Esophagus squamous epithelium (tissue), 5 donors: Measurements from ENCODE around the gene MUL1. TPM values are rescaled to one million over a fixed set of nuclear protein-coding genes. Genes with fewer than 3 reads are reported as not detected.
A peak's percentile ranks its signal among the peaks of the same experiment; 100 is the strongest.

Experiments used
- DNase-seq: peaks from one replicate; lab custom pipeline; 2025; lab: John Stamatoyannopoulos, UW
- H3K27ac ChIP-seq, 4 donors: fragments of 200-600 bp; sonication (generic); one replicate each; pipeline ENCODE4 v1.5.1; 2016 to 2019; ENCODE audit warnings: mild to moderate bottlenecking in 1 of 4
- H3K27me3 ChIP-seq, 4 donors: fragments of 200-600 bp; sonication (generic); 1 replicate in 3 of 4; 2 replicates in 1 of 4; pipeline versions ENCODE4 v1.5.1 to v1.6.0; 2017 to 2021; ENCODE audit warnings: antibody characterized with exemption in 1 of 4
- H3K36me3 ChIP-seq, 3 donors: fragments of 200-600 bp; sonication (generic); one replicate each; pipeline ENCODE4 v1.5.1; 2016 to 2019
- H3K4me1 ChIP-seq, 3 donors: fragments of 200-600 bp; sonication (generic); one replicate each; pipeline ENCODE4 v1.5.1; 2017 to 2019
- H3K4me3 ChIP-seq, 4 donors: fragments of 200-600 bp; sonication (generic); 1 replicate in 3 of 4; 2 replicates in 1 of 4; pipeline ENCODE4 v1.5.1; 2016 to 2019; ENCODE audit warnings: mild to moderate bottlenecking in 2 of 4, moderate library complexity in 1 of 4
- H3K9me3 ChIP-seq, 3 donors: fragments of 200-600 bp; sonication (generic); one replicate each; pipeline ENCODE4 v1.5.1; 2016 to 2019
- POLR2A ChIP-seq, 4 donors: fragments of 450-650 bp; IDR thresholded peaks; one replicate each; pipeline ENCODE4 v1.6.1; 2017; ENCODE audit warnings: antibody characterized with exemption in 4 of 4, mild to moderate bottlenecking in 4 of 4, moderate library complexity in 3 of 4
- WGBS, 2 donors: methylation state at CpG; one replicate each; pipeline ENCODE4 v1.1.5; 2018; 5-methylcytosine and 5-hydroxymethylcytosine counted together
- intact Hi-C: fragments of 100-400 bp; cut with DNase I; formaldehyde crosslinking; loops from one replicate; pipeline ENCODE4 v1.15.0; 2022
- total RNA-seq, 4 donors: library from RNA; depleted of rRNA; stranded (reverse); fragments of >200 nt; gene quantifications; one replicate each; pipeline ENCODE4 v1.1.0, GENCODE V29; 2016
- TF ChIP-seq, protein P1 (sequence below), 6 experiments: fragments of 450-650 bp in 4 of 6; fragments of 200-600 bp in 2 of 6; sonication (generic) in 2 of 6; IDR thresholded peaks; one replicate each; pipeline ENCODE4 v1.5.1; 2016 to 2019; ENCODE audit warnings: antibody characterized with exemption in 6 of 6, mild to moderate bottlenecking in 4 of 6, moderate library complexity in 4 of 6
- donor health status: DM: yes; HTN: yes; CAD: no.

The MUL1 gene
- total RNA-seq, 4 donors from 2014 or later, result 19.0 to 35.6 (median 26.2) TPM

DNA sequence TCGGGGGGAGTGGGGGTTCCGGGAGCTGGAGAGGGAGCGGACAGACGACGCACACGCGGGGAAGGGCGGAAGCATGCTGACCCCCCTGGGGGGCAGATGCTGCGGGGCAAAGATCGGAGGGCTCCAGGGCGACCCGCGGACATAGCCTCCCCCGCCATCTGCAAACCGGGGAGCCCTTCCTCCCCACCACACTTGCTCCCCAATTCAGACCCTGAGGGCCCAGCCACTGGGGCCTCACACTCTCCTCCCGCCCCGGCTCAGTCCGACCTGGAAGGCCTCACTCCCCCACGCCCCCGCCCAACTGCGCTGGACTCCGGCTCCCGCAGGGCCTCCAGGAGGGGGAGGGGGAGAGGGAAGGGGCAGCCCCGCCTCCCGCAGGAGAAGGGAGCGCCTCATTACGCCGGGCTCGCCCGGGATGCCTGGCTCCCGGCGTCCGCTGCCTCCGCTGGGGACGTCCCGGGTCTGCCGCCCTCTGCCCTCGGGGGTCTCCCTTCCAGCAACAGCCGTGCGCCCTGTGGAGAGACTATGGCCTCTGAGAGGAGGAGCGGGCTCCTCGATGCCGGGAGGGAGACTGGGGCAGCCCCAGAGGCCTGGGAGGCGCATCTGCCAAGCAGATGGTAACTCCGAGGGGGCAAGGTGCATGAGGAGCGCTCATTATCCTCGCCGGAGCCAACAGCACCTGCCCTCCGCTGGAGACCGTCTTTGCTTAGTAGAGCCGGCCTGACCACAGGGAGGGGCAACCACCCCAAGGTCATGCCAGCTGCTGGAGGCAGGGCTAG, 21.3 kb downstream of the MUL1 start:
- DNase-seq, result no peak

DNA sequence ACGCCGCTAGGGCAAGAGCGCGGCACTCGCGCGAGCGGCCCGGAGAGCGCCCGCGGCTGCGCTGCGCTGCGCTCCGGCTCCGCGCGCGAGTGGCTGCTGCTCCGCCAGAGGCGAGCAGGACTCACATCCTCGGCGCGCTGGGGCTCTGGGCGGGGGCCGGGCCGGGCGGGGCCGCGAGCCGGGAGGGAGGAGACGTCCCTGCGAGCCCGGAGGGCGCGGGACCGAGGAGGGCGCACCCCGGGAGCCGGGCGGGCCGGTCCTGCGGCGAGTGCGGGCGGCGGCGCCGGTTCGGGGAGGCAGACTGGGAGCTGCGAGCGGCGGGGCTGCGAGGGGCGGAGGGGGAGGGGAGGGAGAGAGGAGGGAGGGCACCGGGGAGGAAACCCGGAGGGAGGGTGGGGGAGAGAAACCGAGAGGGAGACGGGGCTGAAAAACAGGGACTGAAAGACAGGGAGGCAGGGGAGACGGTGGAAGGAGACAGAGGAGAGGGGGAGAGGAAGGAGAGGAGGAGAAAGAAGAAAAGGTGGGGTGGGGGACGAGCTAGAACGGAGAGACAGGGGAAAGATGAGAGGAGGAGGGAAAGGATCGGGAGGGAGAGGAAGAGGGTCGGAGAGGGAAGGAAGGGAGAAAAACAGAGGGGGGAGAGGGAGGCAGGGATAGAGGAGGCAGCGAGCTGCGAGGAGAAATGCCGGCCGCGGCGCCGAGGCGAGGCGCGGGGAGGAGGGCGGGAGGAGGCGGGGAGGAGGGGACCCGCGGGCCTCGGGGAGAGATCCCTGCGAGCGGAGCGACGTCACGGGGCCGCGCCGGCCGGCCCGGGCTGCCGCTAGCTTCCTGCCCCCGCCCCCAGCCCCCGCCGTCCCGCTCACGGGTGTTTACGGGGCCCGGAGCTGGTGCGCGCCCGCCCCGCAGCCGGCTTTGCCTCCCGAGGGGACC, 22.2 kb downstream of the MUL1 start, which contains the start of gene CAMK2N1:
CAMK2N1 (minus strand) TSS at position 684 of the 930 bp plus-strand sequence. CDS start 831 bp downstream, outside the sequence.
- TF ChIP-seq, protein P1, sequence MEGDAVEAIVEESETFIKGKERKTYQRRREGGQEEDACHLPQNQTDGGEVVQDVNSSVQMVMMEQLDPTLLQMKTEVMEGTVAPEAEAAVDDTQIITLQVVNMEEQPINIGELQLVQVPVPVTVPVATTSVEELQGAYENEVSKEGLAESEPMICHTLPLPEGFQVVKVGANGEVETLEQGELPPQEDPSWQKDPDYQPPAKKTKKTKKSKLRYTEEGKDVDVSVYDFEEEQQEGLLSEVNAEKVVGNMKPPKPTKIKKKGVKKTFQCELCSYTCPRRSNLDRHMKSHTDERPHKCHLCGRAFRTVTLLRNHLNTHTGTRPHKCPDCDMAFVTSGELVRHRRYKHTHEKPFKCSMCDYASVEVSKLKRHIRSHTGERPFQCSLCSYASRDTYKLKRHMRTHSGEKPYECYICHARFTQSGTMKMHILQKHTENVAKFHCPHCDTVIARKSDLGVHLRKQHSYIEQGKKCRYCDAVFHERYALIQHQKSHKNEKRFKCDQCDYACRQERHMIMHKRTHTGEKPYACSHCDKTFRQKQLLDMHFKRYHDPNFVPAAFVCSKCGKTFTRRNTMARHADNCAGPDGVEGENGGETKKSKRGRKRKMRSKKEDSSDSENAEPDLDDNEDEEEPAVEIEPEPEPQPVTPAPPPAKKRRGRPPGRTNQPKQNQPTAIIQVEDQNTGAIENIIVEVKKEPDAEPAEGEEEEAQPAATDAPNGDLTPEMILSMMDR (IDR thresholded peaks at IDR 0.05), result no peak
- peak in 2 of 4 donors; percentile 29 to 30 for TF ChIP-seq POLR2A (IDR thresholded peaks at IDR 0.05)
- H3K4me1 ChIP-seq, result peaks cover 16 to 48% (median 25%) of the 10 kb centered on the region in 3 donors
- H3K4me3 ChIP-seq, result peak within 1 kb of the TSS; percentile 46 to 76 (median 62)
- H3K36me3 ChIP-seq, result no peaks in the 10 kb centered on the region
- DNase-seq, result no peak
- H3K9me3 ChIP-seq, result no peaks in the 10 kb centered on the region
- peaks cover 6 to 97% (median 9%) of the 10 kb centered on the region in 4 donors for H3K27me3 ChIP-seq
- peak within 1 kb of the TSS; percentile 70 to 89 (median 86) for H3K27ac ChIP-seq
- intact Hi-C loops, result no loop called here
- 1 to 2% methylated on average over 28 to 35 of the region's 104 CpGs for WGBS, 2 donors

More for the DNA sequence above, 21.3 kb downstream of the MUL1 start:
- TF ChIP-seq, protein P1 (IDR thresholded peaks at IDR 0.05), result no peak
- TF ChIP-seq POLR2A (IDR thresholded peaks at IDR 0.05), result no peak
- H3K9me3 ChIP-seq, result no peaks in the 10 kb centered on the region
- no peaks in the 10 kb centered on the region for H3K36me3 ChIP-seq
- peak overlapping the region; percentile 46 to 76 (median 62) for H3K4me3 ChIP-seq
- H3K27me3 ChIP-seq, result peaks cover 6 to 97% (median 9%) of the 10 kb centered on the region in 4 donors
- peaks cover 16 to 48% (median 25%) of the 10 kb centered on the region in 3 donors for H3K4me1 ChIP-seq
- intact Hi-C loops, result no loop called here
- WGBS, 2 donors, result no CpG with 5 or more reads among the region's 51 CpGs
- H3K27ac ChIP-seq, result peak overlapping the region; percentile 70 to 89 (median 86)

DNA sequence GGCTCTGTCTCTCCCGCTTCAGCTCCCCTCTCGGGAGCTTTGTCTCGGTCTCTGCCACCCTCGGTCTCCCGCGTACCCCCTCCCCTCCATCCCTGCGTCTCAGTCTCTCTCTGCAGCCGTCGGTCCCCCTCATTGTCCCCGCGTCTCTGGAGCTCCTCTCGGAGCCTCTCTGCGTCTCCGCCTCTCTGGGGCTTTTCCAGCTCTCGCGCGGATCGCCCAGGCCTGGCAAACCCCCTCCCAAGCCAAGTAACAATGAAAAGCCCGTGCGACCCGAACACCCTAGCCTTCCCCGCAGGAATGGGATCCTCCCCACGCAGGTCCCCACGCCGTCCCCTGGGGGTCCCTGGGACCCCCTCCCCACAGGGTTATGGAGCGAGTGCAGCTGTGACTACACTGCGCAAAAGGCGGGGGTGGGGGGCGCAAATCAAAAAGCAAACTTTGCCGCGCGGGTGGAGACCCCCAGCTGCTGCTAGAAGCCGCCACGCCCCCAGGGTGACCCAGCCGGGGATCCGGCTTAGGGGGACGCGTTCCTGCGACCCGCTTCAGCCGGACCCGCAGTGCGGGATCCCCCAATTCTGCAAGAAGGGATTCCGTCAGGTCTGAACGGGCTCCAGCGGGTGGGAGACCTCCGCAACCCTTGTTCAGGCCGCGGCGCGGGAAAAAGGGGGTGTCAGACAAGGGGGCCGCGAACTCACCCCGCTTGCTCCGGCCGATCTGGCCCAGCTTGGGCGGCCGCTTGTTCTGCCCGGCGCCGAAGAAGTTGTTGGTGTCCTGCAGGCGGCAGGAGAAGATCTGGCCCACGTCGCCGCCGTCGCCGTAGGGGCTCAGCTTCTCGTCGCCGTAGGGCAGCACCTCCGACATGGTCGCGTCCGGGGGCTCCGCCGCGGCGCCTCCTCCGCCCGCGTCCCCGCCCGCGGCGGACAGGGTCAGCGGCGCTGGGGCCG, 23.2 kb downstream of the MUL1 start:
- Histone ChIP-seq H3K4me3 (peak overlapping the region; percentile 46 to 76 (median 62)), H3K36me3 (no peaks in the 10 kb centered on the region), H3K9me3 (no peaks in the 10 kb centered on the region), H3K27ac (peak overlapping the region; percentile 5 to 89 (median 80)), H3K4me1 (peaks cover 16 to 48% (median 25%) of the 10 kb centered on the region in 3 donors), H3K27me3 (peaks cover 6 to 99% (median 9%) of the 10 kb centered on the region in 4 donors)
- DNase-seq, result no peak
- WGBS, 2 donors, result 0 to 3% methylated on average over 10 to 21 of the region's 89 CpGs
- intact Hi-C loops, result no loop called here
- TF ChIP-seq, protein P1 (IDR thresholded peaks at IDR 0.05), result no peak

DNA sequence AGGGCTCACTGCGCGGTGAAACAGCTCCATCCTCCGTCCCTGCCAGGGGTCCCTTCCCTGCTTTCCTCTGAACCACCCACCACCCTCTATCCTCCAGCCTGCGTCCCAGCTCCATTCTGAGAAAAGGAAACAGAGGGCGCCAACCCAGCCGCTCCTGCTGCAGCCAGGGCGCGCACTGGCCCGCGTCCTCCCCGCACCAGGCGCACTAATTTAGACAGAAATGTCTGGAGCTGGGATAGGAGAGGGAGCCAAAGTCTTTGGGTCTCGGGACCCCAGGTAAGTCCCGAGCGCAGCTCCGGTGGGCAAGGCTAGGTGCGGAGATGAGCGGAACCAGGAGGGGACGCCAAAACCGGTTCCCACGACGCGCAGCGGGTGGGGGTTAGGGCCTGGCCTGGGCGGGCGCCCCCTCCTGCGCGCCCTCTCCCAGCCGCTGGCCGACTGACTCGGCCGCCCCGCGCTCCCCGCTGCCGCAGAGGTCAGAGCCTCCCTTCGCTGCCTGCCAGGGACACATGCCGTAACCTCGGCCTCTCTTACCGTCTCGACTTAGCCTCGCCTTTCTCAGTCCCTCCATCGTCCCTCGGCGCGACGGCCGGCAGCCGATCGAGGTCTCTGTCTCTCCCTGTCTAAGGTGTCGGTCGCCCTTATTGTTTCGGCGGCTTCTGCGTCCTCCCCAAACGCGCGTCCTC, 24.0 kb downstream of the MUL1 start:
- Histone ChIP-seq H3K27ac (peak overlapping the region; percentile 5 to 89 (median 38)), H3K9me3 (no peaks in the 10 kb centered on the region), H3K4me1 (peaks cover 16 to 48% (median 25%) of the 10 kb centered on the region in 3 donors), H3K27me3 (peaks cover 6 to 99% (median 9%) of the 10 kb centered on the region in 4 donors), H3K4me3 (peak overlapping the region; percentile 46 to 76 (median 62)), H3K36me3 (no peaks in the 10 kb centered on the region)
- intact Hi-C loops, result no loop called here
- WGBS, 2 donors, result 2 to 5% methylated on average over 31 to 43 of the region's 58 CpGs
- TF ChIP-seq POLR2A (IDR thresholded peaks at IDR 0.05), result no peak
- TF ChIP-seq, protein P1 (IDR thresholded peaks at IDR 0.05), result no peak
- no peak for DNase-seq
